GM18505 (cell line): ENCODE data around the gene SERPINH1.

Experiments
- ATAC-seq: cut with Tn5 transposase; IDR thresholded peaks from one replicate; pipeline ENCODE4 v1.9.1; 2021; ENCODE audit not compliant: unreplicated experiment
- POLR2A ChIP-seq: IDR thresholded peaks from 4 replicates; pipeline ENCODE4 v1.6.1; 2011; ENCODE audit warnings: borderline replicate concordance; ENCODE audit not compliant: insufficient read depth, insufficient read length; ENCODE audit errors: extremely low read depth

SERPINH1 gene

GRCh38 chr11:75525433-75526191 is 36.4 kb upstream of the SERPINH1 start, which contains the start of gene GDPD5:
TSS of gene GDPD5 (minus strand) at chr11:75525941. CDS start at chr11:75477735, 48,206 bp downstream.
- ATAC-seq, result peak; percentile 75
- peak; percentile 61 for TF ChIP-seq POLR2A

DNA sequence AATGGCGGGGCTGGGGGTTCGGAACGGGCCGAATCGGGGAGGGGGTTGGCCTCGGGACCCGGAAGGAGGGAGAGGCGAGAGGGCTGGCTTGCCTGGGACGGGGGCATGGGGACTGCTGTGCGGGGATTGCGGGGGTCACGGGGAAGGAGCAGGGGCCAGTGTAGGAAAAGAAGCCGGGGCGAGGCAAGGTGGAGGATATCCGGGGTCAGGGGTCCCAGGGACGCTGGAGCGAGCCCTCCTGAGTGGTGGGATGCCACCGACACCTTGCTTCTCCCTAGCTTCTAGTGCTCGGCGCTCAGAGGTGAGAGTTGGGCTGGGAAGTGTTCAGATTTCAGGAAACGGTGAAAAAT is 35.9 kb upstream of the SERPINH1 start:
- TF ChIP-seq POLR2A, result no peak
- no peak for ATAC-seq

GRCh38 chr11:75527130-75527529 is 34.9 kb upstream of the SERPINH1 start:
- no peak for ATAC-seq
- no peak for TF ChIP-seq POLR2A

DNA sequence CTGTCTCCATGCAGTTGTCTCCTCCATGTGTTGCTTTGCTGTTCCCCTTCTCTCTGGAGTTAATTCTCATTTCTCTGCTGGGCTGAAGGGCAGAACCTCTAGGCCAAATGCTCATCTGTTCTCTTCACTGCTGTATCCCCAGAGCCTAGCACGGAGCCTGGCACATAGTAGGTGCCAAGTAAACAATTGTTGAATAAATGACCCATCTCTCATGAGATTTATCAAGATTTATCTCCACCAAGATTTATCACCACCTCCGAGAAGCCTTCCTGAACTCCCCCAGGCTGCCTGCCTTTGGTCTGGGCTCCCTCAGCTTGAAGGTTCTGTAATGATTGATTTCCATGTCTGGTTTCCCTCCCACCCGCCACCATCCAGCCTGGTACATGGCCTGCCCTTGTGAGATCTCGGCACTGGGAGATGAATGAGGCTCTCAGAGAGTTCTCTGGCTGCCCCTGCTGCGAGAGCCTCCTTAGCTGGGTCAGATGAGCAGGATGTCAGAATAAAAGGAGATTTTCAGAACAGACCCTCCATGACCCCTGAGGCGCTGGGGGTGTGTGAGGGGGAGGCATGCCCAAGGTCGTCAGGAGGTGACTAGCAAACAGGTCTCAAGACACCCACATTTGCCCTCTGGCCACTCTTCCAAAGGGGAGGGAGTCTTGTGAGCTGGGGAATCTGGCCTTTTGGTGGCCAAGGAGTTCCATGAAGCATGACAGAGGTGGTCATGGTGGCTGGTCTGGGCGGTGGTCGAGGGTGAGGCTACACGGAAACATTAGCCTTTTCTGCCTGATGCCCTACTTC is 33.9 kb upstream of the SERPINH1 start:
- no peak for TF ChIP-seq POLR2A
- no peak for ATAC-seq

GRCh38 chr11:75530577-75530976 is 31.5 kb upstream of the SERPINH1 start:
- TF ChIP-seq POLR2A, result no peak
- ATAC-seq, result no peak

GRCh38 chr11:75531325-75531724 is 30.7 kb upstream of the SERPINH1 start:
- ATAC-seq, result no peak
- no peak for TF ChIP-seq POLR2A

DNA sequence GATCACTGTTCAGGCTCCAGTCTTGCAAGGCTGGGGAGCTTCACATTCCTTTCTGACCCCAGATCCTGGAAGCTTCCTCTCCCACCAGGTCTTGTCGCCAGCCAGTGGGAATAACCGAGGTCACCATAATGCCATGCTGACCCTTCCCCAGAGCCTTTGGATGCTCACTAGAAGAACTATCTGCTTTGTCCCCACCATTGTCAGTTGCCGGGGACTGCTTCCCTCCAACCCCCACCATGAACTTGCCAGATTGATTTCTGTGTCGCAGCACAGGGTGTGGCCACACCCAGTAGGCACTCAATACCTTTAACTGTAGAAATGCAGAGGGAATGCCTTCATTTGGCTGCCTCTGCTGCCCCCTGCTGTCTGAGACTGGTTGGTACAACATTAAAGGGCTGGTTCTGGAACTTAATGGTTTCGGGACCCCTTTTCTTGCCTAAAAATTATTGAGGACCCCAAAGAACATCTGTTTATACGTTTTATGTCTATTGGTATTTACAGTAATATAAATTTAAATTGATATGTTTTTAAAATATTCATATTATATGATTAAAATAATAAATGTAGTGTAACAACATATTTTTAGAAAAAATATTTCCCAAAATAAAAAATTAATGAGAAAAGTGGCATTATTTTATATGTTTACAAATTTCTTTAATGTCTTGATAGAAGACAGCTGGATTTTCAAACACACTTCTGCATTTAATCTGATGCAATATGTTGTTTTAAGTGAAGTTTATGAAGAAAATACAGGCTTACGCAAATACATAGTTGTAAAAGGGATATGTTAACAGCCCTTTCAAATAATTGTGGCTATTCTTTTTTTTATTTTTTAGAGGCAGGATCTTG is 29.6 kb upstream of the SERPINH1 start:
- ATAC-seq, result no peak
- no peak for TF ChIP-seq POLR2A

DNA sequence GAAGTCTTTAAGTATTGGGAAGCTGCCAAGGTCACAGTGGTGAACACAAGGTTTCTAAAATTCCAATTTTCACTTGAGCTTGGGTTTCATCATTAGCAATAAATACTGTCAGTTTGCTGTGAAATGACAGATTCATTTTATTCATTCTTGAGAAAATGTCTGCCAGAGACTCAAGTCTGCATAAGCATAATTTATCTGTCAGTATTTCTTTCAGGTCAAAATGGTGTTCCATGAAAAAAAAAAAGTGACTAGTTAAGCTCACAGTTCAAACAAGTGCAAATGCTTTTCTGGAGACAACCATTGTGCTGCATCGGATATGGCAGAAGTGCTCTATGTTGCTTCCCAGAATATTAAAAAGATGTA is 28.2 kb upstream of the SERPINH1 start:
- TF ChIP-seq POLR2A, result no peak
- no peak for ATAC-seq

DNA sequence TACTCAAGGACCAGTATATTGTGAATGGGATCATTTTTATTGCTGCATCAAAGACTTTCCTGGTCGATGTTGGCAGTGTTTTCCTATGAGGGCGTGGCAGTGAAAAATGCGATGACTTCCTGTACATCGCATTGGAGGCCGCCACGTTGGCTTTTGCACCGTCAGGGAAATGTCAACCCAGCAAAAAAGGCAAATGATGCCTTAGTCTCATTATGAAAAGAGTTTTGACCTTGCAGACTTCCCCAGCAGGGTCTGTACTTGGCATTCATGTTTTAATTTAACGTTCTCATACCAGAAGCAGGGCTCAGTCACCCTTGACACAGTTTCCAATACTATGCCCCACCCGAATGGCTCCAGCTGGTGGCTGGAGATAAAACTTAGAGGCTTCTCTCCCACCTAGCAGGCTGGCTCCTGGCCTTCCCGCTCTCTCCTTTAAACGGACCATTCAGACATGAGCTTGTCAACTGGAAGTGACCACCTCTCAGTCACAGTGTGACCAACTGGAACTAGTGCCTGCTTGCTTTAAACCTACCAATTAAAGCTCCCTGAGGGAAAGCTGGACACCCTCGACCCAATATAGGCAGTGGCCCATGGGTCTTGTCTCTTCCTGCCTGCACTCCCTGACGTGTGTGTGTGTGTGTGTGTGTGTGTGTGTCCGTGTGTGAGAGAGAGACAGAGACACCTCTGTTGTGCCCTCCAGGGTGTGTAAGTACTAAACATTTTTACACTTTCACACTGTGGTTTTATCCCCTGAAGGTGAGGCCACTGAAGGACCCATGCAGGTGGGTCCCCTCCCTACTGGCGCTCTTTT is 27.6 kb upstream of the SERPINH1 start:
- no peak for ATAC-seq
- no peak for TF ChIP-seq POLR2A

DNA sequence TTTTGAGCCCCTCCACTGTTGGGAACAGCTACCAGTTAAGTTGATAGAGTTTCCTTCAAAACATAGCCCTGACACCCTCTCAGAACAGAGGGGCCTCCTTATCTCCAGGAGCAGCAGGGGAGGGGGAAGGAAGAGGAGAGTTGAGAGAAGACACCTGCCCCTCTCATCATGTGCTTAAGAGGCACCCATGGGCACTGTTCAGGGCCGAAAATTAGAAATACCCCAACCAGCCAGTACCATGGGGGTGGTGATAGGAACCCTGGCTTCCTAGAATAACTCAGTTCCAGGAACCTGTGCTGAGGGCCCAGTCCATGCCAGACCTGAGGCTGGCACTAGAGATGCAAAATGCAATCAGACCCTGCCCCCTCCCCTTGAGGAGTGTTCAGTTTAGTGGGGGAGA is 27.0 kb upstream of the SERPINH1 start:
- ATAC-seq, result no peak
- no peak for TF ChIP-seq POLR2A

DNA sequence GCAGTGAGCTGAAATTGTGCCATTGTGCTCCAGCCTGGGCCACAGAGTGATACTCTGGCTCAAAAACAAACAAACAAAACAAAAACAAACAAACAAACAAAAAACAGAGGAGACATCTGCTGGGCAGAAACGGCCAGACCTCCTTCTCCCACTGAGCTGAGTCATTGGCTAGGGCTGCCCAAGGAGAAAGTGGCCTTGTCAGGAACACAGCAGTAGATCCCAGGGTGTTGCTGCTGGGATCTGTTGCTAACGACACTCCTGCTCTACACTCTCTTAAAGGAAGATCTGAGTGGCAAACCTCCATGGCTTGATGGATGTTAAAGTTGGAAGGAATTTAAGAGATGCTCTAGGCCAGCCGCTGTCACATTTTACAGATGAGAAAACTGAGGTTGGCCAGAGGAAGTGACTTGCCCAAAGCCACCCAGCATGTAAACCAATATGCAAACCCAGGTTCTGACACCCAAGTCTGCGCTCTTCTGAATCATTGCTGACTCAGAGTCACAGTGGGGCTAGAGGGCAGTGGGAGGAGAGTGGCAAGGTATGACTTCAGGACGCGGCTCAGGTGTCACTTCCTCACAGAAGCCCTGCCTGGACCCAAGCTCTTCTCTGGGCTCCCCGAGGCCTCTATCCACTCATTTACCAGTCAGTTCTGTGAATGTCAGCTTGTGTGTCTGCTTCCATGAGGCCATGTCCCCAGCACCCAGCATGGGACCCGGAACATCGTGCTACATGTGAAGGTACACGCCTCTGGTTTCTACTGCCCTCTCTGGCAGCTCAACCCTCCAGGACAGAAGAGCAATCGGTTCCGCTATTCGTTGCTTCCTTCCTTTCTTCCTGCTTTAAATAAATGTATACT is 25.0 kb upstream of the SERPINH1 start:
- TF ChIP-seq POLR2A, result peak; percentile 81
- ATAC-seq, result peak; percentile 74

GRCh38 chr11:75537740-75538139 is 24.3 kb upstream of the SERPINH1 start:
- no peak for ATAC-seq
- no peak for TF ChIP-seq POLR2A

DNA sequence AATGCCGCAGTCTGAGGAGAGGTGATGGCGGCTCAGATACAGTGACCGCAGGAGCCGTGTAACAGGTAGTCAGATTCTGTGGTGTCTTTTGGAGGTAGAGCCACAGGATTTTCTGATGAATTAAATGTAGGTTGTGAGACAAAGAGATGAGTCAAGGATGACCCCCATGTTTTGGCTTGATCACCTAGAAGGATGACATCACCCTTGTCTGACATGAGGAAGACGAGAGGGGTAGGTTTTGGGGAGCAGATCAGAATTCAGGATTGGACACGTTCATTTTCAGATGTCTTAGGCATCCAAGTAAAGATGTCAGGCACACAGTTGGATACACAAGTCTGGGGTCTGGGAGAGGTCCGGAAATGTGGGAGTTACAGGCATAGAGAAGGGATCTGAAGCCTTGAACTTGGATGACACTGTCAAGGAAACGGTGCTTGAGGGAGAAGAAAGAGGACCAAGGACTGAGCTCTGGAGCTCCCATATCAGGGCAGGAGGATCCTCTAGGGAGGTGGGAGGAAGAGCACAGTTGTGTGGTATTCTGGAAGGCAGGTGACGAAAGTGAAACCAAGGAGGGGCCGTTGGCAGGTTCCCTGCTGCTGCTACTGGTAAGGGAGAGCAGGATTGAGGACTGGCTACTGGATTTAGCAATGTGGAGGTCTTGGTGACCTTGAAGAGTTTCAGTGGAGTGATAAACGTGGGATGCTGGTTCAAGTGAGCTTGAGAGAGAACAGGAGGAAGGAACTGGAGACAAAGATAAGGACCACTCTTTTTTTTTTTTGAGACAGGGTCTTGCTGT is 23.7 kb upstream of the SERPINH1 start:
- no peak for TF ChIP-seq POLR2A
- no peak for ATAC-seq
